CD4-positive, alpha-beta T cell (primary cell): ENCODE measurements around the gene HEATR1. TPM values are rescaled to one million over a fixed set of nuclear protein-coding genes. Genes with fewer than 3 reads are reported as not detected.

Experiments
- ATAC-seq: fragments of 200-7000 bp; cut with Tn5 transposase; one replicate; pipeline ENCODE4 v1.10.0; 2022; ENCODE audit warnings: mild to moderate bottlenecking; ENCODE audit not compliant: poor library complexity
- CTCF ChIA-PET: fragments of 350-600 bp; sonication (Branson Sonifier 250); formaldehyde crosslinking; loops from one replicate; lab custom pipeline; 2021; ENCODE audit warnings: antibody characterized with exemption, inconsistent platforms; lab: Charles Lee
- POLR2A ChIA-PET: fragments of 350-600 bp; sonication (Branson Sonifier 250); formaldehyde crosslinking; loops from one replicate; lab custom pipeline; 2021; ENCODE audit warnings: antibody characterized with exemption, inconsistent platforms; lab: Charles Lee
- DNase-seq, 14 experiments: peaks; one replicate each; pipeline ENCODE4 v3.0.0-alpha.2; 2013 to 2020; ENCODE audit warnings: mixed read lengths in 2 of 14
- H3K27ac ChIP-seq, 2 donors: one replicate each; pipeline versions ENCODE4 v1.5.1 to v1.7.0; 2013; ENCODE audit warnings: low read length in 2 of 2, low read depth in 1 of 2, mild to moderate bottlenecking in 1 of 2
- H3K27me3 ChIP-seq, 2 experiments: 1 replicate in 1 of 2; 2 replicates in 1 of 2; pipeline versions ENCODE4 v1.6.1 to v1.7.0; 2013; ENCODE audit warnings: low read length in 2 of 2, control low read depth in 1 of 2, mild to moderate bottlenecking in 1 of 2, moderate library complexity in 1 of 2; ENCODE audit not compliant: insufficient read depth in 2 of 2, control insufficient read depth in 1 of 2
- H3K36me3 ChIP-seq: one replicate; pipeline ENCODE4 v1.6.1; 2013; ENCODE audit warnings: low read length, control low read depth; ENCODE audit not compliant: insufficient read depth
- H3K4me1 ChIP-seq: one replicate; pipeline ENCODE4 v1.6.1; 2013; ENCODE audit warnings: low read length, control low read depth; ENCODE audit not compliant: insufficient read depth
- H3K4me3 ChIP-seq: one replicate; pipeline ENCODE4 v1.5.1; 2013; ENCODE audit warnings: mild to moderate bottlenecking, low read length, moderate library complexity
- H3K9me3 ChIP-seq, 2 experiments: 1 replicate in 1 of 2; 2 replicates in 1 of 2; pipeline versions ENCODE4 v1.6.1 to v1.7.0; 2013; ENCODE audit warnings: low read length in 2 of 2, mild to moderate bottlenecking in 2 of 2, control low read depth in 1 of 2, moderate library complexity in 1 of 2; ENCODE audit not compliant: control insufficient read depth in 1 of 2, insufficient read depth in 1 of 2
- H3K27ac Mint-ChIP-seq: one replicate; pipeline ENCODE4 v1.8.0; 2020; ENCODE audit warnings: mixed read lengths
- H3K27me3 Mint-ChIP-seq: one replicate; pipeline ENCODE4 v1.8.0; 2021; ENCODE audit warnings: mixed read lengths
- H3K36me3 Mint-ChIP-seq: one replicate; pipeline ENCODE4 v1.8.0; 2021; ENCODE audit warnings: low read depth, mixed read lengths
- H3K4me1 Mint-ChIP-seq: one replicate; pipeline ENCODE4 v1.8.0; 2021; ENCODE audit warnings: low read depth, mixed read lengths
- H3K4me3 Mint-ChIP-seq: one replicate; pipeline ENCODE4 v1.8.0; 2020; ENCODE audit warnings: mild to moderate bottlenecking, mixed read lengths
- H3K9me3 Mint-ChIP-seq: one replicate; pipeline ENCODE4 v1.8.0; 2020; ENCODE audit warnings: mixed read lengths
- intact Hi-C, 2 experiments: fragments of 100-400 bp; cut with DNase I in 1 of 2; cut with micrococcal nuclease in 1 of 2; formaldehyde crosslinking; loops; one replicate each; pipeline versions ENCODE4 v1.15.1 to v1.9.0; 2023 to 2025; cut with DNase I, micrococcal nuclease
- total RNA-seq, 174 experiments: library from RNA in 2 of 174; stranded (reverse) in 2 of 174; gene quantifications; one replicate each; pipeline ENCODE4 v1.2.3 and lab custom pipeline; 2021 to 2026
- TF ChIP-seq, protein P1 (sequence below): fragments of 200-600 bp; IDR thresholded peaks from one replicate; pipeline ENCODE4 v1.8.0; 2022; ENCODE audit warnings: antibody characterized with exemption, mild to moderate bottlenecking

The HEATR1 gene
- total RNA-seq, 2 experiments from 2014 or later, result 34.9 to 37.5 TPM

DNA sequence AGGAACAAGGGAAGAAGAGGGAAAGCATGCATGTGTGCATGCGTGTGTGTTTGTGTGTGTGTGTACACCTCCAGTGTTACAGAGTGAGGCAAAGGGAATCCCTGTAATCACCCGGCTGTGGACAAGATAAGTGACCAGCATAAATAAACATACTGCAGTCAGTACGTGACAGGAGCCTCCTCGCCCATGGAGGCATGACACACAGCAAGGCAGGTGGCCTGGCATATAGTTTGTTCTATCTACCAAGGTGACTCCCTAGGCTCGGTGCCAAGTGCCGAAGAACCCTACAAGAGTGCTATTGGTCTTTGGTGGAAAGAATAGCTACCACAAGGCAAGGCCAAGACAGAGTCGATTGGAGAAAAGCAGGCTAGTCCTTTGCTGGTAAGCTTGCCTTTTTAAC, 31.7 kb upstream of the HEATR1 start:
- Mint-ChIP-seq H3K9me3 (no peaks in the 10 kb centered on the region), H3K36me3 (no peaks in the 10 kb centered on the region), H3K27ac (no peak overlapping the region), H3K4me1 (no peaks in the 10 kb centered on the region), H3K27me3 (peaks cover 41% of the 10 kb centered on the region), H3K4me3 (no peak overlapping the region)
- DNase-seq (no peak), ATAC-seq (no peak)
- TF ChIP-seq, protein P1, sequence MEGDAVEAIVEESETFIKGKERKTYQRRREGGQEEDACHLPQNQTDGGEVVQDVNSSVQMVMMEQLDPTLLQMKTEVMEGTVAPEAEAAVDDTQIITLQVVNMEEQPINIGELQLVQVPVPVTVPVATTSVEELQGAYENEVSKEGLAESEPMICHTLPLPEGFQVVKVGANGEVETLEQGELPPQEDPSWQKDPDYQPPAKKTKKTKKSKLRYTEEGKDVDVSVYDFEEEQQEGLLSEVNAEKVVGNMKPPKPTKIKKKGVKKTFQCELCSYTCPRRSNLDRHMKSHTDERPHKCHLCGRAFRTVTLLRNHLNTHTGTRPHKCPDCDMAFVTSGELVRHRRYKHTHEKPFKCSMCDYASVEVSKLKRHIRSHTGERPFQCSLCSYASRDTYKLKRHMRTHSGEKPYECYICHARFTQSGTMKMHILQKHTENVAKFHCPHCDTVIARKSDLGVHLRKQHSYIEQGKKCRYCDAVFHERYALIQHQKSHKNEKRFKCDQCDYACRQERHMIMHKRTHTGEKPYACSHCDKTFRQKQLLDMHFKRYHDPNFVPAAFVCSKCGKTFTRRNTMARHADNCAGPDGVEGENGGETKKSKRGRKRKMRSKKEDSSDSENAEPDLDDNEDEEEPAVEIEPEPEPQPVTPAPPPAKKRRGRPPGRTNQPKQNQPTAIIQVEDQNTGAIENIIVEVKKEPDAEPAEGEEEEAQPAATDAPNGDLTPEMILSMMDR, result no peak
- no peaks in the 10 kb centered on the region for H3K9me3 ChIP-seq
- H3K27ac ChIP-seq, result no peak overlapping the region
- H3K27me3 ChIP-seq, result peaks cover 0 to 6% of the 10 kb centered on the region in 2 experiments
- intact Hi-C loops, result no loop called here
- ChIA-PET POLR2A (no interaction called here), CTCF (no interaction called here)
- H3K4me3 ChIP-seq, result no peak overlapping the region
- no peaks in the 10 kb centered on the region for H3K36me3 ChIP-seq
- no peaks in the 10 kb centered on the region for H3K4me1 ChIP-seq

DNA sequence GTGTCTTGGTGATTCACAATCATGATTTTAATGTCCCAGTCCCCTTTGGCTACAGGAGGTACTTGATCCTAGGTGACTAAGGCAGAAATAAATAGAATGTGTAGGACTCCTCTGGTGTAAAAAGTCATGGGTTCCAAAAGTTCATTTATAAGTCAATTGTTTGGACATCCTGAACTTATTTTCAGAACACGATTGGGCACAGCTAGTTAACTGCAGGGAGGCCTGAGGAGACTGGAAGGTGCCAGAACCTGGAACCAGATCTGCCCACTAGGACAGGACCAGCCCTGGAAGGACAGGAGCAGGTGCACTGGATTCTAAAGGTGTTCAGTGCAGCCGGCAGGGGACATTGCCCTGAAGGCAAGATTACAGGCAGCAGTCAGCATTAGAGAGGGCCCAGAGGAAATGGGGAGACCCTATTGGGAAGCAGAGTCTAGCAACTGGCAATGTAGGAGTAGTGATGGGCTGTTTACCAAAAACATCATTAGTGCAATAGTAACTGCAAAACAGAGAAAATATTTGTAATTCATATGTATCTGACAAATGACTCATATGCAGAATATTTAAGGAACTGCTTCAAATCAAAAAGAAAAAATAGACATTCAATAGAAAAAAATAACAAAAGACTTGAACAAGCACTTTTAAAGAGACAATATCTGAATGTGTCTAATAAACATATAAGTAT, 23.6 kb upstream of the HEATR1 start:
- peaks cover 51% of the 10 kb centered on the region for H3K27me3 Mint-ChIP-seq
- H3K9me3 Mint-ChIP-seq, result peaks cover under 1% of the 10 kb centered on the region
- ATAC-seq (no peak), DNase-seq (no peak)
- TF ChIP-seq, protein P1, result no peak
- Histone ChIP-seq H3K27ac (no peak overlapping the region), H3K9me3 (peaks cover 0 to 2% of the 10 kb centered on the region in 2 experiments), H3K27me3 (peaks cover 5 to 11% of the 10 kb centered on the region in 2 experiments), H3K36me3 (no peaks in the 10 kb centered on the region), H3K4me3 (no peak overlapping the region), H3K4me1 (no peaks in the 10 kb centered on the region)
- H3K36me3 Mint-ChIP-seq, result no peaks in the 10 kb centered on the region
- no peak overlapping the region for H3K27ac Mint-ChIP-seq
- CTCF ChIA-PET, result no interaction called here
- intact Hi-C loops, result no loop called here
- POLR2A ChIA-PET, result no interaction called here
- no peaks in the 10 kb centered on the region for H3K4me1 Mint-ChIP-seq
- no peak overlapping the region for H3K4me3 Mint-ChIP-seq

DNA sequence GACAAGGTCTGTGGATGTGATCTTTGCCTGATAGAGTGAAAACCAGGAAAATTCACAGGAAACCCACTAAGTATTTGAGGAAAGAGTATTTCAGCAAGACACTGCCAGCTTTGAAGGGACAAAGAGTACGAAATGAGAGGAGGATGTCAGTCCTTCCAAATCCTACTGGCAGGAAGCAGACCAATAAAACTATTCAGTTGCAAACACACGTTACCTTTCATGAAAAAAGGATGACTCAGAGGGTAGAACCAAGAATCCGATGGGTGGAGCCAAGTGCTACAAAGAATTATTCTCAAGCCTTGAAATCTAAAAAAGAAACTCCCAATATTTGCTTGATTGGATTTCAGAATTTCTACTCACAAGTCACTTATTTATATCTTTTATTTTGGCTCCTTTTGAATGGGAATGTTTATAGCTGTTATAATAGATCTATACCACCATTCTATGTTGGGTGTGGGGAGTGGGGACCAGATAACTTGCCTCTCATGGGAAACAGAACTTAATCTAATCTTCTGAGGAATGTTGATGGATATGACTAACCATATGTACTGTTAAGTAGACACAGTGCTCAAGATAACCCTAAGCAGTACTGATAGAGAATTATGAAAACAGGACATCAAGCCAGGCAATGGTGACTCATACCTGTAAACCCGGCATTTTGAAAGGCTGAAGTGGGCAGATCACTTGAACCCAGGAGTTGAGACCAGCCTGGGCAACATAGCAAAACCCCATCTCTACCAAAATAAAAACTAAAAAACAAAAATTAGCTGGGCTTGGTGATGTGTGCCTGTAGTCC, 19.3 kb upstream of the HEATR1 start:
- POLR2A ChIA-PET, result no interaction called here
- H3K27me3 Mint-ChIP-seq, result peaks cover 68% of the 10 kb centered on the region
- H3K4me3 ChIP-seq, result no peak overlapping the region

More for the DNA sequence above, 19.3 kb upstream of the HEATR1 start:
- H3K4me1 ChIP-seq, result no peaks in the 10 kb centered on the region
- intact Hi-C loops, result no loop called here
- Mint-ChIP-seq H3K4me3 (no peak overlapping the region), H3K27ac (no peak overlapping the region), H3K36me3 (no peaks in the 10 kb centered on the region), H3K9me3 (peaks cover 6% of the 10 kb centered on the region), H3K4me1 (no peaks in the 10 kb centered on the region)
- peaks cover 5 to 18% of the 10 kb centered on the region in 2 experiments for H3K27me3 ChIP-seq
- DNase-seq (no peak), ATAC-seq (no peak)
- H3K27ac ChIP-seq, result no peak overlapping the region
- no peaks in the 10 kb centered on the region for H3K36me3 ChIP-seq
- H3K9me3 ChIP-seq, result peaks cover 0 to 14% of the 10 kb centered on the region in 2 experiments
- TF ChIP-seq, protein P1, result no peak
- CTCF ChIA-PET, result no interaction called here
